ENCODE measurements around the gene AUTS2. TPM values are rescaled to one million over a fixed set of nuclear protein-coding genes. Genes with fewer than 3 reads are reported as not detected.

Gene AUTS2
- total and polyA plus RNA-seq, 2 experiments from 2014 or later = 32.0 to 91.0 TPM

GRCh38 chr7:70542750-70543376 is 944.6 kb downstream of the AUTS2 start:
- TF ChIP-seq ZNF462 (CRISPR knock-in tag; IDR thresholded peaks at IDR 0.05) (no peak), NANOG (IDR thresholded peaks at IDR 0.05; ENCODE audit: borderline replicate concordance) (no peak), ZNF114 (CRISPR knock-in tag; IDR thresholded peaks at IDR 0.05) (no peak), REST (IDR thresholded peaks at IDR 0.05; ENCODE audit: unreplicated experiment) (no peak), ETS1 (IDR thresholded peaks at IDR 0.05) (no peak), EZH2 (IDR thresholded peaks at IDR 0.05; ENCODE audit: low read depth, unreplicated experiment) (no peak), STAT1 (IDR thresholded peaks at IDR 0.05; ENCODE audit: unreplicated experiment) (no peak), CREB1 (CRISPR knock-in tag; IDR thresholded peaks at IDR 0.05; ENCODE audit: low read depth) (no peak), ZNF331 (CRISPR knock-in tag; IDR thresholded peaks at IDR 0.05; ENCODE audit: low read depth) (no peak), JUNB (IDR thresholded peaks at IDR 0.05; ENCODE audit: unreplicated experiment) (no peak), CTCF (conservative IDR thresholded peaks at IDR 0.05; ENCODE audit: low read depth in 2 of 2) (no peak), EZH2phosphoT487 (IDR thresholded peaks at IDR 0.05; ENCODE audit: unreplicated experiment) (no peak), POLR2AphosphoS5 (IDR thresholded peaks at IDR 0.05; ENCODE audit: low read depth) (no peak)
- H3K4me1 Mint-ChIP-seq = peaks cover 10% of the 10 kb centered on the region
- no peaks in the 10 kb centered on the region for H4K20me1 ChIP-seq (replicated peaks; ENCODE audit: insufficient read depth)
- no peak overlapping the region for H3K4me3 ChIP-seq
- 0 out of 3 replicates have a peak, but pooled peaks cover under 1% of the 10 kb centered on the region for H3K36me3 Mint-ChIP-seq (ENCODE audit: low read depth)
- no peaks in the 10 kb centered on the region for H3F3A ChIP-seq (replicated peaks; ENCODE audit: low read depth)
- H3K27ac Mint-ChIP-seq = no peak overlapping the region
- H3K9me3 Mint-ChIP-seq = peaks cover 6% of the 10 kb centered on the region; the same call in 2 of the 3 replicates
- no peaks in the 10 kb centered on the region for H3K27me3 Mint-ChIP-seq (ENCODE audit: insufficient read depth, low read depth, poor library complexity)
- no peak overlapping the region for H3K4me2 ChIP-seq
- DNase-seq (ENCODE audit: low spot score) = no peak
- H3K4me1 ChIP-seq (ENCODE audit: insufficient read depth) = 0 out of 2 replicates have a peak, but pooled peaks cover 6% of the 10 kb centered on the region
- H3K36me3 ChIP-seq (ENCODE audit: insufficient read depth) = no peaks in the 10 kb centered on the region
- H2AFZ ChIP-seq = no peak overlapping the region
- H3K4me3 Mint-ChIP-seq = no peak overlapping the region
- ATAC-seq = no peak
- H3K27ac ChIP-seq (ENCODE audit: low read depth) = no peak overlapping the region
- H3K79me2 ChIP-seq (replicated peaks; ENCODE audit: insufficient read depth) = no peaks in the 10 kb centered on the region
- no peaks in the 10 kb centered on the region for H3K27me3 ChIP-seq (ENCODE audit: insufficient read depth)
- no peaks in the 10 kb centered on the region for H3K9me2 ChIP-seq (ENCODE audit: insufficient read depth)

Measured in GM23338 (cell line).